HepG2 (cell line): ENCODE data around the gene IQCE. TPM values are rescaled to one million over a fixed set of nuclear protein-coding genes. Genes with fewer than 3 reads are reported as not detected.

Experiments used
- ARID3A ChIP-seq: IDR thresholded peaks from 2 replicates; pipeline ENCODE4 v1.6.1; 2012; ENCODE audit warnings: low read depth, low read length, improper control_type of control experiment
- EP300 ChIP-seq, 3 experiments: sonication (generic) in 1 of 3; formaldehyde crosslinking in 1 of 3; IDR thresholded peaks; 2 replicates each; pipeline versions ENCODE4 v1.5.1 to v1.6.1; 2011 to 2020; ENCODE audit warnings: low read depth in 2 of 3, low read length in 2 of 3, borderline replicate concordance in 1 of 3, improper control_type of control experiment in 1 of 3, mild to moderate bottlenecking in 1 of 3, missing genetic modification reagents in 1 of 3, moderate library complexity in 1 of 3
- NAIF1 ChIP-seq: sonication (generic); formaldehyde crosslinking; IDR thresholded peaks from 2 replicates; pipeline ENCODE4 v1.5.0; 2020; ENCODE audit warnings: mild to moderate bottlenecking, missing genetic modification reagents, borderline replicate concordance
- NR2F6 ChIP-seq, 2 experiments: IDR thresholded peaks; 2 replicates each; pipeline ENCODE4 v1.6.1; 2016; ENCODE audit warnings: antibody characterized with exemption in 1 of 2, mild to moderate bottlenecking in 1 of 2
- TBX3 ChIP-seq: fragments of 450-650 bp; IDR thresholded peaks from 2 replicates; pipeline ENCODE4 v1.6.1; 2017; ENCODE audit warnings: antibody characterized with exemption, mild to moderate bottlenecking, inconsistent platforms, borderline replicate concordance
- YY1 ChIP-seq: IDR thresholded peaks from 2 replicates; pipeline ENCODE4 v1.6.1; 2011; ENCODE audit warnings: low read length, low read depth, moderate library complexity, mild to moderate bottlenecking; ENCODE audit not compliant: insufficient read depth, insufficient replicate concordance
- ZBTB38 ChIP-seq: sonication (generic); formaldehyde crosslinking; IDR thresholded peaks from 2 replicates; pipeline ENCODE4 v1.5.1; 2020; ENCODE audit warnings: mild to moderate bottlenecking, missing genetic modification reagents
- ZMYM3 ChIP-seq: sonication (generic); formaldehyde crosslinking; IDR thresholded peaks from 2 replicates; pipeline ENCODE4 v1.5.1; 2020; ENCODE audit warnings: mild to moderate bottlenecking, missing genetic modification reagents
- ZNF432 ChIP-seq: sonication (generic); formaldehyde crosslinking; IDR thresholded peaks from 2 replicates; pipeline ENCODE4 v1.5.0; 2020; ENCODE audit warnings: missing genetic modification reagents, mild to moderate bottlenecking, borderline replicate concordance
- ZNF446 ChIP-seq: sonication (generic); formaldehyde crosslinking; IDR thresholded peaks from 2 replicates; pipeline ENCODE4 v1.5.0; 2020; ENCODE audit warnings: mild to moderate bottlenecking, missing genetic modification reagents
- ZNF678 ChIP-seq: sonication (generic); formaldehyde crosslinking; IDR thresholded peaks from 2 replicates; pipeline ENCODE4 v1.4.0; 2020; ENCODE audit warnings: mild to moderate bottlenecking, missing genetic modification reagents
- polyA plus RNA-seq, 8 experiments: library from polyadenylated mRNA; depleted of rRNA in 3 of 8; stranded (reverse) in 7 of 8; unstranded in 1 of 8; fragments of >200 nt; fragmentation: Illumina TruSeq in 4 of 8; extraction: Trizol in 4 of 8; gene quantifications; 2 replicates each; pipeline versions ENCODE4 v1.2.1 to v1.2.3, GENCODE V29; 2011 to 2016; ENCODE audit warnings: low read depth in 4 of 8, missing spikeins in 1 of 8, mixed read lengths in 1 of 8; ENCODE audit not compliant: insufficient read depth in 1 of 8
- total RNA-seq, 5 experiments: library from RNA; depleted of rRNA; stranded (reverse); fragments of >200 nt; fragmentation: Illumina TruSeq; extraction: Trizol; gene quantifications; 2 replicates each; pipeline ENCODE4 v1.2.3, GENCODE V29; 2016; ENCODE audit warnings: low read depth in 1 of 5
- TF ChIP-seq, protein P1 (sequence below): sonication (generic); formaldehyde crosslinking; IDR thresholded peaks from 2 replicates; pipeline ENCODE4 v1.4.0; 2020; ENCODE audit warnings: mild to moderate bottlenecking, low read depth, missing genetic modification reagents
- TF ChIP-seq, protein P2 (sequence below): sonication (generic); formaldehyde crosslinking; IDR thresholded peaks from 2 replicates; pipeline ENCODE4 v1.5.0; 2020; ENCODE audit warnings: mild to moderate bottlenecking, missing genetic modification reagents
- TF ChIP-seq, protein P3 (sequence below): IDR thresholded peaks from 2 replicates; pipeline ENCODE4 v1.4.0; 2020; ENCODE audit warnings: mild to moderate bottlenecking, missing genetic modification reagents

Gene IQCE
- total and polyA plus RNA-seq, 2 of the 13 experiments (the other 11 are each of a cell fraction or from before 2014, with no cell fraction given), result 1.5 to 2.5 TPM

GRCh38 chr7:2629746-2630681 is 71.2 kb downstream of the IQCE start (continued):
- TF ChIP-seq, protein P1, sequence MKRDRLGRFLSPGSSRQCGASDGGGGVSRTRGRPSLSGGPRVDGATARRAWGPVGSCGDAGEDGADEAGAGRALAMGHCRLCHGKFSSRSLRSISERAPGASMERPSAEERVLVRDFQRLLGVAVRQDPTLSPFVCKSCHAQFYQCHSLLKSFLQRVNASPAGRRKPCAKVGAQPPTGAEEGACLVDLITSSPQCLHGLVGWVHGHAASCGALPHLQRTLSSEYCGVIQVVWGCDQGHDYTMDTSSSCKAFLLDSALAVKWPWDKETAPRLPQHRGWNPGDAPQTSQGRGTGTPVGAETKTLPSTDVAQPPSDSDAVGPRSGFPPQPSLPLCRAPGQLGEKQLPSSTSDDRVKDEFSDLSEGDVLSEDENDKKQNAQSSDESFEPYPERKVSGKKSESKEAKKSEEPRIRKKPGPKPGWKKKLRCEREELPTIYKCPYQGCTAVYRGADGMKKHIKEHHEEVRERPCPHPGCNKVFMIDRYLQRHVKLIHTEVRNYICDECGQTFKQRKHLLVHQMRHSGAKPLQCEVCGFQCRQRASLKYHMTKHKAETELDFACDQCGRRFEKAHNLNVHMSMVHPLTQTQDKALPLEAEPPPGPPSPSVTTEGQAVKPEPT, result 0 out of 2 replicates have a peak, but pooled peaks have one; percentile 19
- TF ChIP-seq ZNF432 (CRISPR knock-in tag), result no peak
- TF ChIP-seq, protein P2, sequence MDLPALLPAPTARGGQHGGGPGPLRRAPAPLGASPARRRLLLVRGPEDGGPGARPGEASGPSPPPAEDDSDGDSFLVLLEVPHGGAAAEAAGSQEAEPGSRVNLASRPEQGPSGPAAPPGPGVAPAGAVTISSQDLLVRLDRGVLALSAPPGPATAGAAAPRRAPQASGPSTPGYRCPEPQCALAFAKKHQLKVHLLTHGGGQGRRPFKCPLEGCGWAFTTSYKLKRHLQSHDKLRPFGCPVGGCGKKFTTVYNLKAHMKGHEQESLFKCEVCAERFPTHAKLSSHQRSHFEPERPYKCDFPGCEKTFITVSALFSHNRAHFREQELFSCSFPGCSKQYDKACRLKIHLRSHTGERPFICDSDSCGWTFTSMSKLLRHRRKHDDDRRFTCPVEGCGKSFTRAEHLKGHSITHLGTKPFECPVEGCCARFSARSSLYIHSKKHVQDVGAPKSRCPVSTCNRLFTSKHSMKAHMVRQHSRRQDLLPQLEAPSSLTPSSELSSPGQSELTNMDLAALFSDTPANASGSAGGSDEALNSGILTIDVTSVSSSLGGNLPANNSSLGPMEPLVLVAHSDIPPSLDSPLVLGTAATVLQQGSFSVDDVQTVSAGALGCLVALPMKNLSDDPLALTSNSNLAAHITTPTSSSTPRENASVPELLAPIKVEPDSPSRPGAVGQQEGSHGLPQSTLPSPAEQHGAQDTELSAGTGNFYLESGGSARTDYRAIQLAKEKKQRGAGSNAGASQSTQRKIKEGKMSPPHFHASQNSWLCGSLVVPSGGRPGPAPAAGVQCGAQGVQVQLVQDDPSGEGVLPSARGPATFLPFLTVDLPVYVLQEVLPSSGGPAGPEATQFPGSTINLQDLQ (CRISPR knock-in tag), result no peak
- peak; percentile 79 for TF ChIP-seq ZMYM3
- TF ChIP-seq TBX3, result no peak
- no peak for TF ChIP-seq YY1
- TF ChIP-seq ZNF678 (CRISPR knock-in tag), result no peak
- TF ChIP-seq, protein P3, sequence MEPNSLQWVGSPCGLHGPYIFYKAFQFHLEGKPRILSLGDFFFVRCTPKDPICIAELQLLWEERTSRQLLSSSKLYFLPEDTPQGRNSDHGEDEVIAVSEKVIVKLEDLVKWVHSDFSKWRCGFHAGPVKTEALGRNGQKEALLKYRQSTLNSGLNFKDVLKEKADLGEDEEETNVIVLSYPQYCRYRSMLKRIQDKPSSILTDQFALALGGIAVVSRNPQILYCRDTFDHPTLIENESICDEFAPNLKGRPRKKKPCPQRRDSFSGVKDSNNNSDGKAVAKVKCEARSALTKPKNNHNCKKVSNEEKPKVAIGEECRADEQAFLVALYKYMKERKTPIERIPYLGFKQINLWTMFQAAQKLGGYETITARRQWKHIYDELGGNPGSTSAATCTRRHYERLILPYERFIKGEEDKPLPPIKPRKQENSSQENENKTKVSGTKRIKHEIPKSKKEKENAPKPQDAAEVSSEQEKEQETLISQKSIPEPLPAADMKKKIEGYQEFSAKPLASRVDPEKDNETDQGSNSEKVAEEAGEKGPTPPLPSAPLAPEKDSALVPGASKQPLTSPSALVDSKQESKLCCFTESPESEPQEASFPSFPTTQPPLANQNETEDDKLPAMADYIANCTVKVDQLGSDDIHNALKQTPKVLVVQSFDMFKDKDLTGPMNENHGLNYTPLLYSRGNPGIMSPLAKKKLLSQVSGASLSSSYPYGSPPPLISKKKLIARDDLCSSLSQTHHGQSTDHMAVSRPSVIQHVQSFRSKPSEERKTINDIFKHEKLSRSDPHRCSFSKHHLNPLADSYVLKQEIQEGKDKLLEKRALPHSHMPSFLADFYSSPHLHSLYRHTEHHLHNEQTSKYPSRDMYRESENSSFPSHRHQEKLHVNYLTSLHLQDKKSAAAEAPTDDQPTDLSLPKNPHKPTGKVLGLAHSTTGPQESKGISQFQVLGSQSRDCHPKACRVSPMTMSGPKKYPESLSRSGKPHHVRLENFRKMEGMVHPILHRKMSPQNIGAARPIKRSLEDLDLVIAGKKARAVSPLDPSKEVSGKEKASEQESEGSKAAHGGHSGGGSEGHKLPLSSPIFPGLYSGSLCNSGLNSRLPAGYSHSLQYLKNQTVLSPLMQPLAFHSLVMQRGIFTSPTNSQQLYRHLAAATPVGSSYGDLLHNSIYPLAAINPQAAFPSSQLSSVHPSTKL (CRISPR knock-in tag), result peak; percentile 38; the same call in 1 of the 2 replicates
- TF ChIP-seq ZNF446 (CRISPR knock-in tag), result no peak
- TF ChIP-seq EP300 (IDR thresholded peaks at IDR 0.05; ENCODE audit: low read depth in 2 of 2, low read length in 2 of 2), result no peak
- TF ChIP-seq EP300 (CRISPR knock-in tag; IDR thresholded peaks at IDR 0.05; ENCODE audit: borderline replicate concordance), result no peak
- no peak for TF ChIP-seq NAIF1 (CRISPR knock-in tag)
- no peak; the same call in 1 of the 2 replicates for TF ChIP-seq NR2F6 (IDR thresholded peaks at IDR 0.05)
- peak; percentile 30 for TF ChIP-seq NR2F6 (CRISPR knock-in tag; IDR thresholded peaks at IDR 0.05)
- TF ChIP-seq ZBTB38 (CRISPR knock-in tag), result peak; percentile 80
- no peak for TF ChIP-seq ARID3A
